Measurements from ENCODE around the gene RBPMS2.
A peak's percentile ranks its signal among the peaks of the same experiment; 100 is the strongest.
"Not testable (repeated sequence)": the region's sequence is repeated elsewhere in the genome, so short reads cannot be mapped to it uniquely, and the experiment has no call there.

The RBPMS2 gene

GRCh38 chr15:64775551-64776401 is at the start of gene RBPMS2:
RBPMS2 (minus strand) TSS chr15:64775589; CDS start chr15:64775319, 270 bp downstream.
- DNase-seq: no peak
- intact Hi-C loops (cut with DNase I): no loop called here

DNA sequence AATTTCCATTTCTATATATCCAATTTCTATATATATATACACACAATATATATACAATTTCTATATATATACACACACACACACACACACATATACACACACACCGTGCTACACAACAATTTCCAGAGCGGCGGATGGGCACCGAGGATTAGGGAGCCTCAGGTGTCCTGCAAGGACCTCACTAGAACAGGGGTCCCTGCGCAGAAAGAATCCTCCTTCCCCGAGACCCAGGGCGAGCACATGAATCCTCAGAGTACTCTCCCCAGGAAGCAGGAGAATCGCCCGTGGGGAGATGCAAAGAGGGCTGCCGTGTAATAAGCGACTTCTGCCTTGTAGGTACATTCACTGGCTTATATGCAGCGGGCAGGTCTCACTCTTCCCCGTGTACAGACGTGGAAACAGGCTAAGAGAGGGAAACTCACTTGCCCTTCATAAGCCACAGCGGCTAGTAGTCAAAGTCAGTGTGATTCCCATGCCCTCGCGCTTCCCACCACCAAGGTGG is 49.6 kb upstream of the RBPMS2 start:
- DNase-seq: no peak
- intact Hi-C loops (cut with DNase I): loop anchor here (5.0 kb wide), 1 partner anchor 82 kb away; no protein-coding TSS in a partner anchor

- intact Hi-C loops (cut with DNase I): no loop called here
- DNase-seq: no peak
These were observed 41.1 kb upstream of the RBPMS2 start for GRCh38 chr15:64816452-64816851.

DNA sequence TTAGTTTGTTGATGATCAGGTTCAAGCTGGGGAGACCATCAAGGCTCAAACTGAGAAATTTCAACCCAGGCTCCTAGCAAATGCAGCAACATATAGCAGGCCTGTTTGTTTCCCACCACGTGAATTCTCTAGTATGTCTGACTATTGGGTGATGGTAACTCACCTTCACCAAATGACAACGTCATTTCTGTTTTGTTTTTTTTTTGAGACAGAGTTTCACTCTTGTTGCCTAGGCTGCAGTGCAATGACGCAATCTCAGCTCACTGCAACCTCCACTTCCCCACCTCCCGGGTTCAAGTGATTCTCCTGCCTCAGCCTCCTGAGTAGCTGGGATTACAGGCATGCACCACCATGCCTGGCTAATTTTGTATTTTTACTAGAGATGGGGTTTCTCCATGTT is 39.6 kb upstream of the RBPMS2 start:
- intact Hi-C loops (cut with DNase I); DNase-seq: not testable (repeated sequence)

GRCh38 chr15:64814283-64814682 is 38.9 kb upstream of the RBPMS2 start:
- DNase-seq; intact Hi-C loops (cut with DNase I): not testable (repeated sequence)

DNA sequence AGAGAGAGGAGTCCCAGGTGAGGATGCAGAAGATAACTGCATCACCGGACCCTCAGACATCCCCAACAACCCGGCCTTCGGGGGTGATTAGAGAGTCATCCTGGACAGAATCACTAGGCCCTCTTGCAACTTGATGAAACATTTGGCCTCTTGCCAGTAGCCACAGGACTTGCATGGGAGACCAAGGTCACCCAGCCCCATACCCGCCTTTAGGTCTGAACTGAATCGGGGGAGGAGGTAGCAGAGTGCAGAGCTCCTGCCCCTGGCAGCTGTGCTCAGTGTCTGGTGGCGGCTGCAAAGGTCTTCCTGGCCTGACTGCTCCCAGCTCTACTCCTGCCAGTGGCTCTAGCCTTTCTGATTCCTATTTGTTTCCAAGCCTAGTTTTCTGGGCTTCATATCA is 37.7 kb upstream of the RBPMS2 start:
- DNase-seq: no peak
- intact Hi-C loops (cut with DNase I): no loop called here

GRCh38 chr15:64810497-64811326 is 35.3 kb upstream of the RBPMS2 start:
- DNase-seq: no peak
- intact Hi-C loops (cut with DNase I): loop anchor here (1.0 kb wide), 1 partner anchor 79 kb away; no protein-coding TSS in a partner anchor

DNA sequence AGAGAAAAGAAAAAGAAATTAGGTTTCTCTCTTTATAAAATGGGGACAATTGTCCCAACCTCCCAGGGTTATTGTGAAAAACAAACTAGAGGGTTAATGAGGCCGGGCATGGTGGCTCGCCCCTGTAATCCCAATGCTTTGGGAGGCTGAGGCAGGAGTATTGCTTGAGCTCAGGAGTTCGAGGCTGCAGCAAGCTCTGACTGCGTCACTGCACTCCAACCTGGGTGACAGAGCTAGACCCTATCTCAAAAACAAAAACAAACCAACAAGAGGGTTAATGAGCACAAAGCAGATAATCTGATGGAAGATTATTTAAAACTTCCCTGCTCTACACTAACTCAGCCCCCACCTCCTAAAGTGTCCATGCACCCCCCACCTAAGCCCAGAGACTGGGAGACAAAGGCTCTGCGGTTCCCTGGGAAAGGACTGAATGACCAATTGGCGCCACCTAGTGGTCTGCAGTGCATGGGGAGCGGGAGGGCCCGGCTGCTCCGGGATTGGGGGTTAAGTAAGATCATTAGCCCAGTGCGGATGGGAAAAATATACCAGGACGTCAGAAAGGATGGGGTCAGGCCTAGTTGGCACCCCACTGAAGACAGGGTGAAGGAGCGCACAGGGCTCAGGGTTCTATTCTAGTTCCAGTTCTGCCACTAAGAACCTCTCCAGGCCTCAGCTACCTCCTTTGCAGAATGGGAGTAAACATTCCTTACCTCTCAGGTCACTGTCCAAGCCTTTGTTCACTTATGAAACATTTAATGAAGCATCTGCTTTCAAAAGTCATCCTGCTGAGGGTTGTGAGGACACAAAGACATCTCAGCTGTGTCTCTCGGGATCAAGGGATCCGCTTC is 34.5 kb upstream of the RBPMS2 start:
- peak; percentile 43 to 96 (median 86) for DNase-seq
- intact Hi-C loops (cut with DNase I): loop anchor here (1.0 kb wide), 1 partner anchor 79 kb away; no protein-coding TSS in a partner anchor

GRCh38 chr15:64808785-64809453 is 33.5 kb upstream of the RBPMS2 start:
- intact Hi-C loops (cut with DNase I): no loop called here
- no peak for DNase-seq

- intact Hi-C loops (cut with DNase I): no loop called here
- no peak for DNase-seq
These were observed 32.4 kb upstream of the RBPMS2 start for GRCh38 chr15:64807751-64808222.

DNA sequence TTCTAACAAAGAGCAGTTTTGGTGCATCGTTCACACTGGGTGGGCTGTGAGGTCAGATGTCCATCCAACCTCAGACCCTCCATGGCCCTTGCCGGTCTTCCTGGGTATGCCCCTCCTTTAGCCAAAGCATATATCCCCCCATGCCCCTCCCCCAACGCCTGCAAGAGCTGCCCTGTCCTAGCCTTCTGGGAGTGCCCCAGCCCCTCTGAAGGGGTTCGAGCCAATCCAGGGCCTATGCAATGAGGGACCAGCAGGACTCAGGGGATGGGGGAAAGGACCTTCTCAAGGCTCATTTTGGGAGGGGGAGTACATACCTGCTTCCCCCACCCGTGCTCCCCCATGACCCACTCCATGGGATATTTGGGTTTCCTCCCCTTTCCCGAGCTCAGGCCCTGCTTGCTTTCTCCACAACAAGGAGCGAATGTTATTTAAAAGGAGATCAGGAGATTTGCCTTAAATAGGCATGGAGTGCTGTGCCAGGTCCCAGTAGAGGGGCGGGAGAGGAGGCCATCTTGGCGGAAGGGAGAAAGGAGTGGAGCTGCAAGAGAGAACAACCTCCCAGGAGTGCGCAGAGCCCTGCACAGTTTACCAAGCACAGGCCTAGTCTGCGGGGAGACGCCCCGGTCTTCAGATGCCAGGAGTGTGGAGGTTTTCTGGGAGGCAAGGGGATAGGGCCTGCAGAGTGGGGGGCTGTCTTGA is 31.8 kb upstream of the RBPMS2 start:
- intact Hi-C loops (cut with DNase I): no loop called here
- no peak for DNase-seq

DNA sequence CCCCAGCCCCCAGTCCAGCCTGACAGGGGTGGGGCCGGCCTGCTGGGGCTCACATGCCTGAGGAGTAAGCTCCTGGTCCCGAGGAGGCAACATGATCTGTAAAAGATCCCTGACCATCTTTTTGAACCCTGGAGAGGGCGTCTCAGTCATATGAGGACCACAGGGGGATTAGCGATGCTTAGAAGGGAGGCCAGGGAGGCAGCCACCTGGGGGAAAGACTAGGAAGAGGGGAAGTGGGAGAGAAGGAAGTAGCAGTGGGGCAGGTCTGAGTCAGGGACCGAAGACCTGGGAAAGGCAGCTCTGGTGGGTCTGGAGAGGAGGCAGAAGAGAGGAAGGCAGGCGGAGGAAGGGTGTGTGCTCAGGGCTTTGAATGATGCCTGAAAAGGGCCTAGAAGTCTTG is 31.1 kb upstream of the RBPMS2 start:
- intact Hi-C loops (cut with DNase I): no loop called here
- no peak for DNase-seq

GRCh38 chr15:64804619-64805018 is 29.2 kb upstream of the RBPMS2 start:
- no peak for DNase-seq
- intact Hi-C loops (cut with DNase I): no loop called here

DNA sequence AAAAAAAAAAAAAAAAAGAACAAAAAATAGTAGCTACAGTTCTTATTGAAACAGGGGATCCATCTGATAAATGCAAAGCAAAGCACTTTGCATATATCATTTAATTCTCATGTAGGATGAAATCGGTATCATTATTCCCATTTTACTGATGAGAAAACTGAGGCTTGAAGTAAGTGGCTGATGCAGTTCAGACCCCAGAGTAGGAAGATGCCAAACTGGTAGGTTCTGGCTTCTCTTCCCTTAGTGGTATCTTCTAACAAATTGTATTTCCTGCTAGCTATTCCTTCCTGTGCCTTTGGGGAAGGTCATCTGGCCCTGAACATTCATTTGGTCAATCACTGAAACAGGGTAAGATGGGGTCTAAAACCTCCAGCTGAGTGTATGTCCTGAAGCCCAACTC is 28.1 kb upstream of the RBPMS2 start:
- intact Hi-C loops (cut with DNase I): no loop called here
- no peak for DNase-seq

GRCh38 chr15:64800476-64800875 is 25.1 kb upstream of the RBPMS2 start:
- no peak for DNase-seq
- intact Hi-C loops (cut with DNase I): no loop called here

DNA sequence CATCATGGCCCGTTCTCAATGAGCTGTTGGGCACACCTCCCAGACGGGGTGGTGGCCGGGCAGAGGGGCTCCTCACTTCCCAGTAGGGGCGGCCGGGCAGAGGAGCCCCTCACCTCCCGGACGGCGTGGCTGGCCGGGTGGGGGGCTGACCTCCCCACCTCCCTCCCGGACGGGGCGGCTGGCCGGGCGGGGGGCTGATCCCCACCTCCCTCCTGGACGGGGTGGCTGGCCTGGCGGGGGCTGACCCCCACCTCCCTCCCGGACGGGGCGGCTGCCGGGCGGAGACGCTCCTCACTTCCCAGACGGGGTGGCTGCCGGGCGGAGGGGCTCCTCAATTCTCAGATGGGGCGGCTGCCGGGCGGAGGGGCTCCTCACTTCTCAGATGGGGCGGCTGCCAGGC is 23.5 kb upstream of the RBPMS2 start:
- intact Hi-C loops (cut with DNase I); DNase-seq: not testable (repeated sequence)

DNA sequence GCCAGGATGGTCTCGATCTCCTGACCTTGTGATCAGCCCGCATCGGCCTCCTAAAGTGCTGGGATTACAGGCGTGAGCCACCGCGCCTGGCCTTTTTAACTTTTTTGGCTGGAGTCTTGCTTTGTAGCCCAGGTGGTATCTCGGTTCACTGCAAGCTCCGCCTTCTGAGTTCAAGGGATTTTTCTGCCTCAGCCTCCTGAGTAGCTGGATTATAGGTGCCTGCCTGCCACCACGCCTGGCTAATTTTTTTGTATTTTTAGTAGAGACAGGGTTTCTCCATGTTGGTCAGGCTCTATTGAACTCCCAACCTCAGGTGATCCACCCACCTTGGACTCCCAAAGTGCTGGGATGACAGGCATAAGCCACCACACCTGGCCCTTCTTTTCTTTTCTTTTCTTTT is 20.5 kb upstream of the RBPMS2 start:
- intact Hi-C loops (cut with DNase I); DNase-seq: not testable (repeated sequence)

DNA sequence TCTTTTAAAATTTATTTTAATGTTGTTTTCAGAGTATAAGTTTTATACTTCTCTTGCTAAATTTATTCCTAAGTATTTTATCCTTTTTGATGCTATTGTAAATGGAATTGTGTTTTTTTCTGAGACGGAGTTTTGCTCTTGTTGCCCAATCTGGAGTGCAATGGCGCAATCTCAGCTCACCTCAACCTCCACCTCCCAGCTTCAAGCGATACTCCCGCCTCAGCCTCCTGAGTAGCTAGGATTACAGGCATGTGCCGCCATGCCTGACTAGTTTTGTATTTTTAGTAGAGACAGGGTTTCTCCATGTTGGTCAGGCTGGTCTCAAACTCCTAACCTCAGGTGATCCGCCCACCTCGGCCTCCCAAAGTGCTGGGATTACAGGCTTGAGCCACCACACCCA is 19.9 kb upstream of the RBPMS2 start:
- intact Hi-C loops (cut with DNase I); DNase-seq: not testable (repeated sequence)

DNA sequence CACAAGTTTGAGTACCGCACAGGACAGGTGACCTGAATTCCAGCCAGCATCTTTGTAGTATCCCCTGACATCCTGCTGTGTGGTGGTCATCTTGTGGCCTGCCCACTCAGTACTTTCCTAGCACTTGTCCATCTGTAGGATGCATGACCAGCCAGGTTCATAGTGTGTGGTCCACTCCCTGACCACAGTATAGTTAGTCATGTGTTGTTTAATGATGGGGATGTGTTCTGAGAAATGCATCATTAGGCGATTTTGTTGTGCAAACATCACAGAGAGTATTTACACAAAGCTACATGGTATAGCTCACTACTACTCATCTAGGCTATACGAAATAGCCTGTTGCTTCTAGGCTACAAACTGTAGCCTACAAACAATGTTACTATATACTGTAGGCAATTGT is 16.9 kb upstream of the RBPMS2 start:
- intact Hi-C loops (cut with DNase I): no loop called here
- no peak for DNase-seq

Measured in posterior cingulate gyrus (tissue), 11 donors.